CD4-positive, CD25-positive, alpha-beta regulatory T cell (primary cell): ENCODE data around the gene GATM. TPM values are rescaled to one million over a fixed set of nuclear protein-coding genes. Genes with fewer than 3 reads are reported as not detected.

ENCODE experiments used
- ATAC-seq, 2 donors: fragments of 150-1000 bp; cut with Tn5 transposase; one replicate each; pipeline ENCODE4 v1.10.0; 2021; ENCODE audit warnings: low read depth in 2 of 2, moderate number of reproducible peaks in 2 of 2, moderate library complexity in 1 of 2
- DNase-seq, 3 donors: peaks; one replicate each; pipeline versions ENCODE4 v3.0.0 to v3.0.0-alpha.2; 2012 to 2022; ENCODE audit warnings: mixed read lengths in 1 of 3
- H3K27ac ChIP-seq: one replicate; pipeline ENCODE4 v1.7.0; 2013; ENCODE audit warnings: mild to moderate bottlenecking, low read length; ENCODE audit not compliant: insufficient read depth, poor library complexity, severe bottlenecking
- H3K27me3 ChIP-seq: one replicate; pipeline ENCODE4 v1.7.0; 2013; ENCODE audit warnings: low read length; ENCODE audit not compliant: control insufficient read depth, insufficient read depth
- H3K36me3 ChIP-seq: one replicate; pipeline ENCODE4 v1.7.0; 2013; ENCODE audit warnings: mild to moderate bottlenecking, low read length, moderate library complexity; ENCODE audit not compliant: control insufficient read depth, insufficient read depth
- H3K4me1 ChIP-seq: 2 replicates; pipeline ENCODE4 v1.7.0; 2013; ENCODE audit warnings: mild to moderate bottlenecking, low read length; ENCODE audit not compliant: insufficient read depth, control insufficient read depth, poor library complexity, severe bottlenecking
- H3K4me3 ChIP-seq: one replicate; pipeline ENCODE4 v1.7.0; 2013; ENCODE audit warnings: low read depth, mild to moderate bottlenecking, low read length, moderate library complexity
- H3K9me3 ChIP-seq, 2 experiments: 1 replicate in 1 of 2; 2 replicates in 1 of 2; pipeline ENCODE4 v1.7.0; 2013; ENCODE audit warnings: low read length in 2 of 2, mild to moderate bottlenecking in 1 of 2, moderate library complexity in 1 of 2; ENCODE audit not compliant: control insufficient read depth in 2 of 2
- H3K27ac Mint-ChIP-seq, 3 donors: one replicate each; pipeline ENCODE4 v1.8.0; 2020 to 2022; ENCODE audit warnings: mild to moderate bottlenecking in 3 of 3, mixed read lengths in 3 of 3, moderate library complexity in 2 of 3
- H3K27me3 Mint-ChIP-seq: one replicate; pipeline ENCODE4 v1.8.0; 2022; ENCODE audit warnings: mild to moderate bottlenecking, mixed read lengths
- H3K36me3 Mint-ChIP-seq: one replicate; pipeline ENCODE4 v1.8.0; 2020; ENCODE audit warnings: mixed read lengths
- H3K4me1 Mint-ChIP-seq, 4 donors: one replicate each; pipeline ENCODE4 v1.8.0; 2020 to 2022; ENCODE audit warnings: mixed read lengths in 4 of 4, mild to moderate bottlenecking in 1 of 4
- H3K4me3 Mint-ChIP-seq, 4 donors: one replicate each; pipeline ENCODE4 v1.8.0; 2020 to 2022; ENCODE audit warnings: mild to moderate bottlenecking in 4 of 4, mixed read lengths in 4 of 4, moderate library complexity in 3 of 4
- H3K9me3 Mint-ChIP-seq, 7 donors: one replicate each; pipeline ENCODE4 v1.8.0; 2020 to 2022; ENCODE audit warnings: mixed read lengths in 7 of 7, mild to moderate bottlenecking in 3 of 7, moderate library complexity in 2 of 7
- polyA plus RNA-seq, 4 donors: library from polyadenylated mRNA; unstranded; fragments of 300-500 nt; fragmentation: Illumina TruSeq; gene quantifications; one replicate each; pipeline ENCODE4 v1.2.3, GENCODE V29; 2021
- total RNA-seq: library from RNA; stranded (reverse); gene quantifications from one replicate; pipeline ENCODE4 v1.2.3, GENCODE V29; 2022

Gene GATM
- 1.0 TPM for total RNA-seq
- 1 to 10 TPM in 1 of 4 donors, under 1 TPM in 3; 0.16 to 1.0 (median 0.73) TPM for polyA plus RNA-seq

DNA sequence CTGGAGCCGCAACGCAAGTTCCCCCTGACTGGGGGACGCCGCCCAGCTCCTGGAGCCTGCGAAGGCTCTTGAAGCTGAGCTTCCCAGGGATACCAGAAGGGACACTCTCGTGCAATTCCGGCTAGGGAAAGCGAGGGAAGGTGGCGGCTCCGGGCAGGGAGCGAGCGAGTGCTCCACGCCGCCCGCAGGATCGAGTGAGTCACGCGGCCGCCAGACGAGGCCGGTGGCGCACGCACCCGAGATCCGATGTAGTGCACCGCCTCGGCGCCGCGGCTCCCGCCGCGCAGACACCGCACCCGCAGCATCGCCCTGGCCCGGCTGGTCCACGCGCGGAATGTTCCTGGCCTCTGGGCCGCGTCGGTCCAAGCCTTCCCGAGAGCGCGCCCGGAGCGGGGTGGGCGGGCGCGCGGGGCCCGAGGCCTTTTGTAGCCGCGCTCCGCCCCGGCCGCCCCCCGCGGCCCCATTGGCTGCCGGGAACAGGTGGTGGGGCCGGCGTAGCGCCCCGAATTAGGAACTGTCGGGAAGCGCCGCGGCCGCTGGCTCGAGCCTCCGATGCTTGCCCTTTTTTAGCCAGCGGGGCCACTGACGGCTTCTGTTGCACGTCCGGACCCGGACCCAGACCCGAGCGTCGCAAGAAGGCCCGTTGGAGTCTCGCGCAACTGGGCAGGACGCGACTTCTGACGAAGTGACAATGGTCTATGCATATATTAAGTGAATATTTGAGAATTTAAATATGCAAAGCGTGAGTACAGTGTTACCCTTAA, at the start of gene GATM:
Gene GATM, minus strand, starts transcription at position 396 of the 764 bp plus-strand sequence. Its CDS starts 91 bp downstream, at position 305.
- H3K4me3 ChIP-seq = peak within 1 kb of the TSS; percentile 28
- Mint-ChIP-seq H3K4me1 (peaks cover 4 to 17% (median 11%) of the 10 kb centered on the region in 4 donors), H3K36me3 (no peaks in the 10 kb centered on the region), H3K27me3 (peaks cover 84% of the 10 kb centered on the region), H3K9me3 (peaks cover 0 to 6% (median 0%) of the 10 kb centered on the region in 7 donors), H3K27ac (no peak within 1 kb of the TSS), H3K4me3 (peak within 1 kb of the TSS; percentile 5 to 78 (median 72))
- no peaks in the 10 kb centered on the region for H3K9me3 ChIP-seq
- peaks cover 20% of the 10 kb centered on the region for H3K4me1 ChIP-seq
- no peaks in the 10 kb centered on the region for H3K36me3 ChIP-seq
- no peak within 1 kb of the TSS for H3K27ac ChIP-seq
- H3K27me3 ChIP-seq = peaks cover 35% of the 10 kb centered on the region
- ATAC-seq (peak; percentile 52 to 57), DNase-seq (peak in 2 of 3 donors; percentile 5 to 27)

- DNase-seq = no peak
- Mint-ChIP-seq H3K4me3 (no peak overlapping the region), H3K27ac (no peak overlapping the region), H3K27me3 (peaks cover 2% of the 10 kb centered on the region), H3K9me3 (no peaks in the 10 kb centered on the region), H3K4me1 (peaks cover 0 to 3% (median 0%) of the 10 kb centered on the region in 4 donors), H3K36me3 (peaks cover 9% of the 10 kb centered on the region)
- Histone ChIP-seq H3K27ac (no peak overlapping the region), H3K4me3 (no peak overlapping the region), H3K27me3 (no peaks in the 10 kb centered on the region), H3K4me1 (peaks cover 8% of the 10 kb centered on the region), H3K9me3 (no peaks in the 10 kb centered on the region), H3K36me3 (peaks cover 7% of the 10 kb centered on the region)
- no peak for ATAC-seq
Observed at GRCh38 chr15:45427085-45427484, 48.7 kb upstream of the GATM start.

- Mint-ChIP-seq H3K4me3 (no peak overlapping the region), H3K9me3 (no peaks in the 10 kb centered on the region), H3K36me3 (peaks cover 17% of the 10 kb centered on the region), H3K27ac (no peak overlapping the region), H3K4me1 (peaks cover 2 to 4% (median 2%) of the 10 kb centered on the region in 4 donors), H3K27me3 (no peaks in the 10 kb centered on the region)
- peaks cover 2% of the 10 kb centered on the region for H3K4me1 ChIP-seq
- H3K27ac ChIP-seq = no peak overlapping the region
- no peak overlapping the region for H3K4me3 ChIP-seq
- no peak for DNase-seq
- no peak for ATAC-seq
- H3K27me3 ChIP-seq = no peaks in the 10 kb centered on the region
- peaks cover 26% of the 10 kb centered on the region for H3K36me3 ChIP-seq
- no peaks in the 10 kb centered on the region for H3K9me3 ChIP-seq
Observed at GRCh38 chr15:45425135-45425534, 46.8 kb upstream of the GATM start.

DNA sequence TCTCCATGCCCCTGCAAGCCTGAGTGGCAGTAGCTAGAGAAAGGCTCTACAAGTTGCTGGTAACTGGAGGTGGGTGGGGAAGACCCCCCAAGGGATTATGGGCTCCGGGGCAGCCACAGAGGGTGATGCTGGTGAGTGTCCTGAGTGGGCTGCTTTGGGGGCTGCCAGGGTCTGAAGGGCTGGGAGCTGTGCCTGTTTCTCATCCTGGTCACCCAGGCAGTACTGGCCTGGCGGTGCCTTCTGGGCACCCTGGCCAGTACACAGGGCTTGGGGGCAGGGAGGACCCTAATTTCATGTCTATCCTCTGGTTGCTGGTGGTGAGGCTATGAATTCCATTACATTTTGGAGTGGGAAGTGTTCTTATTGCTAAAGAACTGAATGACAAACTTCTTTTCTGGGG, 46.1 kb upstream of the GATM start:
- ATAC-seq (no peak), DNase-seq (no peak)
- H3K4me3 Mint-ChIP-seq = no peak overlapping the region
- H3K4me3 ChIP-seq = no peak overlapping the region
- H3K36me3 ChIP-seq = peaks cover 32% of the 10 kb centered on the region
- no peaks in the 10 kb centered on the region for H3K4me1 ChIP-seq
- H3K27ac ChIP-seq = no peak overlapping the region
- no peaks in the 10 kb centered on the region for H3K27me3 ChIP-seq
- no peaks in the 10 kb centered on the region for H3K9me3 Mint-ChIP-seq
- H3K36me3 Mint-ChIP-seq = peaks cover 22% of the 10 kb centered on the region
- no peaks in the 10 kb centered on the region for H3K27me3 Mint-ChIP-seq
- no peaks in the 10 kb centered on the region for H3K9me3 ChIP-seq
- H3K4me1 Mint-ChIP-seq = peaks cover 0 to 5% (median 4%) of the 10 kb centered on the region in 4 donors
- H3K27ac Mint-ChIP-seq = no peak overlapping the region

GRCh38 chr15:45417303-45417950, 39.1 kb upstream of the GATM start:
- DNase-seq (no peak), ATAC-seq (no peak)
- Histone ChIP-seq H3K4me1 (peaks cover 11% of the 10 kb centered on the region), H3K36me3 (peaks cover 91% of the 10 kb centered on the region), H3K27ac (no peak overlapping the region), H3K9me3 (no peaks in the 10 kb centered on the region), H3K4me3 (no peak overlapping the region), H3K27me3 (no peaks in the 10 kb centered on the region)
- Mint-ChIP-seq H3K9me3 (no peaks in the 10 kb centered on the region), H3K36me3 (peaks cover 66% of the 10 kb centered on the region), H3K27ac (peak overlapping the region in 1 of 3 donors; percentile 46), H3K4me3 (no peak overlapping the region), H3K4me1 (peaks cover 19 to 25% (median 21%) of the 10 kb centered on the region in 4 donors), H3K27me3 (no peaks in the 10 kb centered on the region)

DNA sequence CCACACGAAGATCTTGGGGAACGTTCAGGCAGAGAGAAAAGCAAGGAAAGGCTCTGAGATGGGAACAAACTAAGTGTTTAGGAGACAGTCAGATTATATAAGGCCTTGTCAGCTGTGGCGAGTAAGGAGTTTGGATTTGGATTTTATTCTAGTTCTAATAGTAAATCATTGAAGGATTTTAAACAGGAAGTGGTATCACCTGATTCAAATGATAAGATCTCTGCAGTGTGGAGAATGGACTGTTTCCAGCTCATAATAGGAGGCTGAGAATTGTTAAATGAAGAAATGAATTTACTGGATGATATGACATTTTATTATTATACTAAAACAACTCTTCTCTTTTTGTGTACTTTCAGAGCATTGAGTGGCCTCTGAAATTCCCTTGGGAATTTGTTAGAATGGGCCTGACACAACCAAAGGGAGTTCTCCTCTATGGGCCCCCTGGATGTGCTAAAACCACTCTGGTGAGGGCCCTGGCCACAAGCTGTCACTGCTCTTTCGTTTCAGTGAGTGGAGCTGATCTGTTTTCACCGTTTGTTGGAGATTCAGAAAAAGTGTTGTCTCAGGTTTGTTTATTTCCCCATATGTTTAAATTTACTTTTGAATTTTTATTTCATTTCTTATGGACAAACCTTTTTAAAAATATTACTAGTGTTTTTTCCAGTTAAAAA, 36.0 kb upstream of the GATM start:
- Histone ChIP-seq H3K4me3 (peak overlapping the region; percentile 6), H3K4me1 (peaks cover 11% of the 10 kb centered on the region), H3K27me3 (no peaks in the 10 kb centered on the region), H3K27ac (no peak overlapping the region), H3K9me3 (no peaks in the 10 kb centered on the region), H3K36me3 (peaks cover 84% of the 10 kb centered on the region)
- Mint-ChIP-seq H3K36me3 (peaks cover 52% of the 10 kb centered on the region), H3K9me3 (no peaks in the 10 kb centered on the region), H3K4me3 (peak overlapping the region in 3 of 4 donors; percentile 2 to 54 (median 3)), H3K27ac (peak overlapping the region in 2 of 3 donors; percentile 61 to 79), H3K27me3 (no peaks in the 10 kb centered on the region), H3K4me1 (peaks cover 14 to 27% (median 21%) of the 10 kb centered on the region in 4 donors)
- ATAC-seq (no peak), DNase-seq (peak in 2 of 3 donors; percentile 9 to 20)

DNA sequence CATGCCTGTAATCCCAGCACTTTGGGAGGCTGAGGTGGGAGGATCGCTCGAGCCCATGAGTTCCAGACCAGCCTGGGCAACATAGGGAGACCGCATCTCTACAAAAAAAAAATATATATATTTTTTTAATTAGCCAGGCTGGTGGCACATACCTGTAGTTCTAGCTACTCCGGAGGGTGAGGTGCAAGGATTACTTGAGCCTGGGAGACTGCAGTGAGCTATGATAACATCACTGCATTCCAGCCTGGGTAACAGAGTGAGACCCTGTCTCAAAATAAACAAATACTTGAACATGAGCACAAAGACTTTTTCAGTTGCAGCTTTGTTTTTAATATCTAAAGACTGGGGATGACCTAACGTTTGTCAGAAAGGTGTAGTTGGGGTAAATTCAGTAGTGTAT, 31.3 kb upstream of the GATM start:
- H3K4me1 Mint-ChIP-seq = peaks cover 30 to 59% (median 38%) of the 10 kb centered on the region in 4 donors

More for the DNA sequence above, 31.3 kb upstream of the GATM start:
- H3K36me3 ChIP-seq = peaks cover 70% of the 10 kb centered on the region
- ATAC-seq = no peak
- peak overlapping the region in 1 of 4 donors; percentile 17 for H3K4me3 Mint-ChIP-seq
- H3K27ac Mint-ChIP-seq = no peak overlapping the region
- no peak overlapping the region for H3K4me3 ChIP-seq
- peaks cover 48% of the 10 kb centered on the region for H3K36me3 Mint-ChIP-seq
- no peaks in the 10 kb centered on the region for H3K27me3 Mint-ChIP-seq
- H3K27me3 ChIP-seq = no peaks in the 10 kb centered on the region
- H3K27ac ChIP-seq = no peak overlapping the region
- H3K9me3 ChIP-seq = no peaks in the 10 kb centered on the region
- DNase-seq = no peak
- no peaks in the 10 kb centered on the region for H3K9me3 Mint-ChIP-seq
- peaks cover 18% of the 10 kb centered on the region for H3K4me1 ChIP-seq
